ENCODE measurements around the gene PDLIM1.

DNA sequence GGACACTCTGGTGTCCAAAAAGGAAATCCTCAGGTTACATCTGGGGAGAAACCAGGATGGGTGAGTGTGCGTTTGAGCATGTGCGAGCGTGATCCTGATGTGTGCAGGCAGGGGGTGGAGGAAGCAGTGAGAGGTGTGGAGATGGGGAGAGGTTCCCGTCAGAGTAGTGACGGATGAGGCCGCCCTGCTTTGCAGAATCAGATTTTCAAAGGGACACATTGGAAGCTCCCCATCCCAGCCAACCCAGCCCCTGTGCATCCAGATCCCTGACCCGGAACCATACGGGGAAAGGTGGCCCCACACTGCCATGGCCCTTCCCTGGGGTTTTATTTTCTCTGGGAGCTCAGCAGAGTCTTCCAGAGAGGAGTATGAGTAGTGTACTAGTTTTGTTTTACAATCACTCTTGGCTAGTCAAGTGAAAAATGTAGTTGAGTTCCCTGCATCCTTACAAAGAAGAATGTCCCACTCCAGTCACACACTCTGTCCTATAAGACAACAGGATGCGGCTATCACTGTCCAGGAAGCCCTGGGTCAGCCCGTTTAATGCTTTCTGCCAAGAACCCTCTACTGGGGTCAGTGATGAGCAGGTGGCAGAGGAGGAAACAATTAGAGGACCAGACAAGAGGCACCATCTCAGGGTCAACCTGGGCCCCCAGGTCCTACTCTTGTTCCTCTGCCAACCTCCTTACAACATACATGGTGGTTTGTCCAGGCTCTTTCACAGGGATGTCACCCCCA, 46.8 kb upstream of the PDLIM1 start:
- TF ChIP-seq EZH2 (IDR thresholded peaks at IDR 0.05; ENCODE audit: insufficient read depth, poor library complexity, severe bottlenecking) (no peak), EZH2phosphoT487 (IDR thresholded peaks at IDR 0.05; ENCODE audit: insufficient read depth, low read depth) (no peak)
